Panc1 (cell line): ENCODE measurements around the gene CLEC2B. TPM values are rescaled to one million over a fixed set of nuclear protein-coding genes. Genes with fewer than 3 reads are reported as not detected.

ENCODE experiments used
- ATAC-seq: fragments of 200-7000 bp; cut with Tn5 transposase; 2 replicates; pipeline ENCODE4 v1.9.1; 2020; ENCODE audit warnings: mild to moderate bottlenecking, moderate library complexity
- BruUV-seq: library from RNA; stranded (reverse); fragments of 400-500 nt; replicated peaks from 2 replicates; lab custom pipeline; 2021; lab: Mats Ljungman, UMichigan
- CTCF ChIA-PET: fragments of 300-600 bp; sonication (Branson Sonifier 250); formaldehyde crosslinking; loops from one replicate; lab custom pipeline; 2022; ENCODE audit warnings: antibody characterized with exemption; lab: Charles Lee
- POLR2A ChIA-PET: fragments of 300-600 bp; sonication (Branson Sonifier 250); formaldehyde crosslinking; loops from one replicate; lab custom pipeline; 2022; ENCODE audit warnings: antibody characterized with exemption; lab: Charles Lee
- DNase-seq: peaks from one replicate; pipeline ENCODE4 v3.0.0-alpha.2; 2010; ENCODE audit warnings: low read depth, low spot score
- H3K27ac ChIP-seq: 2 replicates; pipeline ENCODE4 v1.5.1; 2011; ENCODE audit warnings: mild to moderate bottlenecking, low read length, inconsistent platforms
- H3K27me3 ChIP-seq: fragments of 200-500 bp; sonication (Bioruptor generic); 2 replicates; pipeline ENCODE4 v1.6.0; 2014; ENCODE audit warnings: low read length, inconsistent platforms; ENCODE audit not compliant: control insufficient read depth, insufficient read depth
- H3K36me3 ChIP-seq: fragments of 200-500 bp; sonication (Bioruptor generic); 2 replicates; pipeline ENCODE4 v1.5.1; 2014; ENCODE audit warnings: inconsistent platforms, mild to moderate bottlenecking, low read length, moderate library complexity; ENCODE audit not compliant: control insufficient read depth, insufficient read depth
- H3K4me1 ChIP-seq: 2 replicates; pipeline ENCODE4 v1.5.1; 2011; ENCODE audit warnings: inconsistent platforms, mild to moderate bottlenecking, low read length, moderate library complexity; ENCODE audit not compliant: control insufficient read depth, insufficient read depth
- H3K4me3 ChIP-seq, 2 experiments: 2 replicates each; pipeline ENCODE4 v1.5.1; 2011 to 2012; ENCODE audit warnings: low read depth in 2 of 2, low read length in 2 of 2, mild to moderate bottlenecking in 2 of 2, inconsistent platforms in 1 of 2, moderate library complexity in 1 of 2
- H3K9me3 ChIP-seq: fragments of 200-500 bp; sonication (Bioruptor generic); 2 replicates; pipeline ENCODE4 v1.5.1; 2014; ENCODE audit warnings: low read depth, mild to moderate bottlenecking, inconsistent platforms, low read length, moderate library complexity; ENCODE audit not compliant: control insufficient read depth, insufficient read depth
- CTCF ChIP-seq: fragments of 450-650 bp; IDR thresholded peaks from 2 replicates; pipeline ENCODE4 v1.5.1; 2017; ENCODE audit warnings: mild to moderate bottlenecking
- POLR2AphosphoS5 ChIP-seq: IDR thresholded peaks from 2 replicates; pipeline ENCODE4 v1.6.1; 2012; ENCODE audit warnings: mild to moderate bottlenecking, low read depth, low read length, moderate library complexity
- REST ChIP-seq, 2 experiments: IDR thresholded peaks; 2 replicates each; pipeline ENCODE4 v1.6.1; 2011 to 2012; ENCODE audit warnings: low read depth in 2 of 2, control low read depth in 1 of 2, low read length in 1 of 2, mild to moderate bottlenecking in 1 of 2, moderate library complexity in 1 of 2; ENCODE audit not compliant: insufficient read depth in 1 of 2
- SIN3A ChIP-seq: IDR thresholded peaks from 2 replicates; pipeline ENCODE4 v1.6.1; 2012; ENCODE audit warnings: low read depth, mild to moderate bottlenecking, low read length, moderate library complexity, borderline replicate concordance; ENCODE audit not compliant: insufficient read depth
- TCF7L2 ChIP-seq: IDR thresholded peaks from 2 replicates; pipeline ENCODE4 v1.6.1; 2011; ENCODE audit warnings: mild to moderate bottlenecking, low read depth, low read length, inconsistent platforms
- in situ Hi-C: cut with HindIII; loops from 2 replicates; pipeline ENCODE4 v1.10.0; 2016; ENCODE audit warnings: low sequenced_read_pairs, low pct_unique_long_range_greater_than_20kb
- intact Hi-C: fragments of 100-400 bp; cut with micrococcal nuclease; formaldehyde crosslinking; loops from one replicate; pipeline ENCODE4 v1.10.0; 2022; ENCODE audit not compliant: unreplicated experiment
- total RNA-seq: library from RNA; stranded (reverse); gene quantifications from one replicate; pipeline ENCODE4 v1.2.1, GENCODE V29; 2021; ENCODE audit not compliant: unreplicated experiment

Gene CLEC2B
- total RNA-seq, 1 experiment from 2014 or later = 2.4 TPM

DNA sequence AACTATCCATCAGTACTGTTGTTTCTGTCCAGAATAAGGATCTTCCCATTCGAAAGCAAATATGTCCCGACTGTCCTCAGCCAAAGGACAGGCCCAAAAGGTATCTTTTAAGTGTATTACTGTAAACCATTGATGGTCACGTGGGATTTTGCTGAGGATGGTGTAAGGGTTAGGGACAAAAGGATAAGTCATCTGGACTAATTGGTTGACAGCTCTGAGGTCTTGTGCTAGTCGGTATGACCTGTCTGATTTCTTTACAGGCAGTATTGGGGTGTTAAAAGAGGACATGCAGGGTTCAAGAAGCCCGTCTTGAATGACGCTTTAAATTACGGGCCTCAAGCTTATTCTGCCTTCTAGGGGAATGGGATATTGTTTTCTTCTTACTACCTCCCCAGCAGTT lies 38.6 kb upstream of the CLEC2B start:
- Histone ChIP-seq H3K27me3 (no peaks in the 10 kb centered on the region), H3K27ac (no peak overlapping the region), H3K36me3 (no peaks in the 10 kb centered on the region), H3K9me3 (no peaks in the 10 kb centered on the region; the same call in 1 of the 2 replicates), H3K4me3 (no peak overlapping the region), H3K4me1 (no peaks in the 10 kb centered on the region)
- DNase-seq (no peak), ATAC-seq (no peak)
- BruUV-seq = no TSS peak
- intact Hi-C loops (no loop called here), in situ Hi-C loops (no loop called here)
- ChIA-PET POLR2A (no interaction called here), CTCF (no interaction called here)
- no peak for TF ChIP-seq CTCF
- no peak for TF ChIP-seq SIN3A
- no peak for TF ChIP-seq REST (IDR thresholded peaks at IDR 0.05; ENCODE audit: insufficient read depth in 1 of 2, low read depth in 2 of 2, low read length in 1 of 2)
- TF ChIP-seq POLR2AphosphoS5 = no peak
- no peak for TF ChIP-seq TCF7L2

DNA sequence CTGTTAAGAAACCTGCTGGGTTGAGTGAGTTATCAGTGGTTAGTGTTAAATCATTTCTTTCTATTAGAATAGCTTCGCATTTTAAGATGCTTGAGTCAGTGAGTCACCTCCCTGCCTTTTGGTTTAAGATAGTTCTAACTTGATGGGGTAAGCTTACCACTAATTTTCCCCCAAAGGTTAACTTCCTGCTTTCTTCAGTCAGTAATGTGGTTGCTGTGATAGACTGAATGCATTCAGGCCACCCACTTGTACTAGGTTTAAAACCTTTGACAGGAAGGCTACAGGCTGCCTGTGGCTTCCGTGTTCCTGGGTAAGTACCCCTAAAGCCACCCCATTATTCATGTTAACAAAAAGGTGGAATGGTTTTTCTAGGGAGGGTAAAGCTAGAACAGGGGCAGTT lies 37.7 kb upstream of the CLEC2B start:
- no peak for TF ChIP-seq SIN3A
- no peak overlapping the region for H3K4me3 ChIP-seq
- in situ Hi-C loops = no loop called here
- ChIA-PET CTCF (no interaction called here), POLR2A (no interaction called here)
- DNase-seq = no peak
- no peaks in the 10 kb centered on the region for H3K27me3 ChIP-seq
- BruUV-seq = no TSS peak
- no peaks in the 10 kb centered on the region for H3K4me1 ChIP-seq
- ATAC-seq = no peak
- H3K36me3 ChIP-seq = no peaks in the 10 kb centered on the region
- intact Hi-C loops = no loop called here
- H3K27ac ChIP-seq = no peak overlapping the region
- H3K9me3 ChIP-seq = no peaks in the 10 kb centered on the region; the same call in 1 of the 2 replicates

GRCh38 chr12:9902539-9903228 lies 33.5 kb upstream of the CLEC2B start:
- Histone ChIP-seq H3K4me3 (no peak overlapping the region), H3K36me3 (no peaks in the 10 kb centered on the region), H3K27me3 (no peaks in the 10 kb centered on the region), H3K27ac (no peak overlapping the region), H3K9me3 (no peaks in the 10 kb centered on the region), H3K4me1 (no peaks in the 10 kb centered on the region)
- TF ChIP-seq TCF7L2 = no peak
- no peak for TF ChIP-seq CTCF
- no peak for TF ChIP-seq SIN3A
- BruUV-seq = no TSS peak
- ChIA-PET CTCF (no interaction called here), POLR2A (no interaction called here)
- ATAC-seq (no peak), DNase-seq (no peak)
- intact Hi-C loops (no loop called here), in situ Hi-C loops (no loop called here)
